Chondrocyte (in vitro differentiated cells): Measurements from ENCODE around the gene GLB1L2. TPM values are rescaled to one million over a fixed set of nuclear protein-coding genes. Genes with fewer than 3 reads are reported as not detected.

Experiments
- DNase-seq: peaks from one replicate; pipeline ENCODE4 v3.0.0; 2021; ENCODE audit warnings: mixed read lengths, low spot score
- H3K27ac Mint-ChIP-seq: one replicate; pipeline ENCODE4 v1.8.0; 2021; ENCODE audit warnings: mild to moderate bottlenecking, moderate library complexity, mixed read lengths; ENCODE audit not compliant: unreplicated experiment
- H3K27me3 Mint-ChIP-seq: 2 replicates; pipeline ENCODE4 v1.8.0; 2021; ENCODE audit warnings: low read depth, mixed read lengths
- H3K36me3 Mint-ChIP-seq: 2 replicates; pipeline ENCODE4 v1.8.0; 2021; ENCODE audit warnings: low read depth, mixed read lengths
- H3K4me1 Mint-ChIP-seq: 2 replicates; pipeline ENCODE4 v1.8.0; 2021; ENCODE audit warnings: low read depth, mild to moderate bottlenecking, mixed read lengths
- H3K4me3 Mint-ChIP-seq: one replicate; pipeline ENCODE4 v1.8.0; 2021; ENCODE audit warnings: mild to moderate bottlenecking, moderate library complexity, mixed read lengths; ENCODE audit not compliant: unreplicated experiment
- H3K9me3 Mint-ChIP-seq: 2 replicates; pipeline ENCODE4 v1.8.0; 2021; ENCODE audit warnings: low read depth, mixed read lengths
- total RNA-seq: library from RNA; stranded (reverse); gene quantifications from 3 replicates; pipeline ENCODE4 v1.2.1, GENCODE V29; 2021
- TF ChIP-seq, protein P1 (sequence below): fragments of 200-600 bp; sonication (generic); IDR thresholded peaks from 2 replicates; pipeline ENCODE4 v1.5.0; 2021; ENCODE audit warnings: antibody characterized with exemption, mild to moderate bottlenecking, moderate library complexity

The GLB1L2 gene
- total RNA-seq, 1 donor from 2014 or later = 0.35 TPM

DNA sequence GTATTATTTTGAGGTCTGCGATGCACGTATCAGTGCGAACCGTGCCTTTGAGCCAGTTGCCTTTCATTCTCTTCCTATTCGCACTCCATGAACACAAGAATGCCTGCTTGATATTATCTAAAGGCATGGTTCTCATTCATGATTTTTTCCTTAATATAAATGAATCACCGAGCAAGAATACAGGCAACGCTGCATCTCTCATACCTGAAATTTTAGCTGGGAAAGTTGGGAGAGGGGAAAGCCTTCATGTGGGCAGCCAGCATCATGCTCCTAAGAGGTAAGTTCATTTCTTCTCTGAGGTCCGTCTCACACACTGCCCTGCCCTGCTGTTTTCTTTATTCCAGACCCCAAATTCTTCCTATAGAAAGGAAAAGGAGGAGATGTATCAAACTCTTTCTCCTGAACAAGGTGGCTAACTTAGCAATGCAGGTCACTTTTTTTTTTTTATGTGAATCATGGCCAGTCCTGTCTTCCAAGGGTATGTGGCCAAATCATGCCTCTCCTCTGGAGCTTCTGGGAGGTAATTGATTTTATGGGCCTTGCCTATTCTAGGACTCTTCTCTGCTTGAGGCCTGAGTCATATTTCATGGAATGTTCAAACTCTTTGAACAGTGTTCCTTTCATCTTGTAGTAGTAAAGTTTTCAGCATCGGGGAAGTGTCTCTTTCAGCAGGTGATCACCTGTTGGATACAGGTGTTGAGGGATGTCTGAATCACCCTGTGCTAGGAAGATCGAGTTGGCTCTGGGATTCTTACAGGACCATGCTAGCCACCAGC, 3.2 kb downstream of the GLB1L2 start:
- no peak overlapping the region for H3K4me3 Mint-ChIP-seq
- H3K27ac Mint-ChIP-seq = no peak overlapping the region
- DNase-seq = no peak
- H3K36me3 Mint-ChIP-seq = peaks cover 1% of the 10 kb centered on the region
- TF ChIP-seq, protein P1, sequence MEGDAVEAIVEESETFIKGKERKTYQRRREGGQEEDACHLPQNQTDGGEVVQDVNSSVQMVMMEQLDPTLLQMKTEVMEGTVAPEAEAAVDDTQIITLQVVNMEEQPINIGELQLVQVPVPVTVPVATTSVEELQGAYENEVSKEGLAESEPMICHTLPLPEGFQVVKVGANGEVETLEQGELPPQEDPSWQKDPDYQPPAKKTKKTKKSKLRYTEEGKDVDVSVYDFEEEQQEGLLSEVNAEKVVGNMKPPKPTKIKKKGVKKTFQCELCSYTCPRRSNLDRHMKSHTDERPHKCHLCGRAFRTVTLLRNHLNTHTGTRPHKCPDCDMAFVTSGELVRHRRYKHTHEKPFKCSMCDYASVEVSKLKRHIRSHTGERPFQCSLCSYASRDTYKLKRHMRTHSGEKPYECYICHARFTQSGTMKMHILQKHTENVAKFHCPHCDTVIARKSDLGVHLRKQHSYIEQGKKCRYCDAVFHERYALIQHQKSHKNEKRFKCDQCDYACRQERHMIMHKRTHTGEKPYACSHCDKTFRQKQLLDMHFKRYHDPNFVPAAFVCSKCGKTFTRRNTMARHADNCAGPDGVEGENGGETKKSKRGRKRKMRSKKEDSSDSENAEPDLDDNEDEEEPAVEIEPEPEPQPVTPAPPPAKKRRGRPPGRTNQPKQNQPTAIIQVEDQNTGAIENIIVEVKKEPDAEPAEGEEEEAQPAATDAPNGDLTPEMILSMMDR = no peak
- no peaks in the 10 kb centered on the region for H3K9me3 Mint-ChIP-seq
- peaks cover 45% of the 10 kb centered on the region for H3K27me3 Mint-ChIP-seq
- peaks cover 12% of the 10 kb centered on the region for H3K4me1 Mint-ChIP-seq

DNA sequence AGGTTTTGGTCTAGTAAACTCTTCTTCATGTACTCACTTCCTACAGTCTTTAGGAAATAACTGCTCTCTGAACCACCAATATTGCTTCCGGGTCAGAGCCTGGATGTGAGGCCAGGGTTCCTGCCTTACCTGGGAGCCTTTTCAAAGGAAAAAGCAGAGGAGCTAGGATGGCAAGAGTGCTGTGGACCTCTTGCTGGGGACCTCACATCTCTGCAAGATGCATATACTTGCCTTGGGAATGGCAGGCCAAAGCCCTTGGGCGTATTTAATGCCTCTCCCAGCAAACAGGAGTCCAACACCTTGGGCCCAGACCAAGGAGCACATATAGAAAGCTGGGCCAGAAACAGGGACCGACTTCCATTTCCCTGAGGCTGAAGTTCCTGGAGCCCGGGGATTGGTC, 5.3 kb downstream of the GLB1L2 start:
- peaks cover 4% of the 10 kb centered on the region for H3K4me1 Mint-ChIP-seq
- no peak for DNase-seq
- peaks cover 32% of the 10 kb centered on the region for H3K27me3 Mint-ChIP-seq
- no peaks in the 10 kb centered on the region for H3K9me3 Mint-ChIP-seq
- TF ChIP-seq, protein P1 = no peak
- H3K4me3 Mint-ChIP-seq = no peak overlapping the region
- peaks cover 1% of the 10 kb centered on the region for H3K36me3 Mint-ChIP-seq
- no peak overlapping the region for H3K27ac Mint-ChIP-seq

DNA sequence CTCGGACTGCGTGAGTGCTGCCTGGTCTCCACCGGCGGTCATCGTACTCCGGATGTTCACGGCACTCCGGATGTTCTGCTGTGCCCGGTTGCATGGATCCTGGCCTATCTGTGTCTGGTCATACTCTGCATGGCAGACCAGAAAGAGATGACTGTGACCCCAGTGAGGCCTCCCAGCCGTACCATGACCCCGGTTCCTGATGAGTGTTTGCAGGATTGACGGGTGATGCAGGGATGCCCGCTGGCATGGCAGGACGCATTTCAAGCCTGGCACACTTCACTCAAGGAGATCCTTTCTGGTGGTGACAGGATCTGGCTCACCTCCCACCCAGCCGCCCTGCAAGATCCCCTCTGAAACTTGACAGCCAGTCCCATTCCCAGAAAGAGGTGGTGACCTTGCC, 6.3 kb downstream of the GLB1L2 start:
- no peak overlapping the region for H3K4me3 Mint-ChIP-seq
- peaks cover 26% of the 10 kb centered on the region for H3K27me3 Mint-ChIP-seq
- peaks cover 1% of the 10 kb centered on the region for H3K36me3 Mint-ChIP-seq
- no peak overlapping the region for H3K27ac Mint-ChIP-seq
- H3K4me1 Mint-ChIP-seq = no peaks in the 10 kb centered on the region
- TF ChIP-seq, protein P1 = no peak
- H3K9me3 Mint-ChIP-seq = no peaks in the 10 kb centered on the region
- no peak for DNase-seq

DNA sequence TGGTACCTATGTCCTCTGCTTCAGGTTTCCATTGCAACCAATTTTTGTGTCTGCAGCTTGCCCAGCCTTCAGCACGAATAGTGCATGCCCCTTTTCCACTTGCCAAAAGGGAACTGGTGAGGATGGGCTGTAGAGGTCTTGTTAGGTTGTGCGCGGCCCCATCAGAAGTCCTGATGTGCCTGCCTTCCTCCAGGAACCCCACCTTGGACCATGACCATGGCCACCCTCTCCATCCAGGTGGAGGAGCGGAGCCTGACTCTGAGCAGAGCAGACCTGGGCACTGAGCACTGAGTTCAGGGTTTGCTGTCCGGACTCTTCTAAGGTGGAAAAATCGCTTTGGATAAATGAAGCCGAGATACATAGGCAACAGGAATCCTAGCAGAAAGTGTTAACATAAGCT, 6.9 kb downstream of the GLB1L2 start:
- Mint-ChIP-seq H3K4me1 (no peaks in the 10 kb centered on the region), H3K36me3 (peaks cover 1% of the 10 kb centered on the region), H3K9me3 (no peaks in the 10 kb centered on the region), H3K27ac (no peak overlapping the region), H3K27me3 (peaks cover 25% of the 10 kb centered on the region), H3K4me3 (no peak overlapping the region)
- no peak for DNase-seq
- TF ChIP-seq, protein P1 = no peak

- Mint-ChIP-seq H3K4me1 (no peaks in the 10 kb centered on the region), H3K27ac (no peak overlapping the region), H3K9me3 (no peaks in the 10 kb centered on the region), H3K4me3 (no peak overlapping the region), H3K36me3 (peaks cover 1% of the 10 kb centered on the region), H3K27me3 (peaks cover 18% of the 10 kb centered on the region)
- no peak for DNase-seq
- TF ChIP-seq, protein P1 = no peak
Measured at GRCh38 chr11:134339756-134340155, 8.0 kb downstream of the GLB1L2 start.
